GM12878 (cell line): ENCODE results near the gene TMEM132D. TPM values are rescaled to one million over a fixed set of nuclear protein-coding genes. Genes with fewer than 3 reads are reported as not detected.

Source experiments
- ATAC-seq: fragments of 200-7000 bp; cut with Tn5 transposase; 3 replicates; pipeline ENCODE4 v1.9.1; 2020; ENCODE audit warnings: mild to moderate bottlenecking, moderate library complexity
- BruUV-seq: library from RNA; stranded (reverse); fragments of 400-500 nt; replicated peaks from 2 replicates; lab custom pipeline; 2021; lab: Mats Ljungman, UMichigan
- CTCF ChIA-PET: fragments of 300-600 bp; sonication (Branson Sonifier 250); formaldehyde crosslinking; extraction: SDS; loops from one replicate; lab custom pipeline; 2021; ENCODE audit warnings: inconsistent platforms; lab: Yijun Ruan, JAX
- POLR2A ChIA-PET: fragments of 350-600 bp; formaldehyde crosslinking; extraction: SDS; loops from one replicate; lab custom pipeline; 2021; ENCODE audit warnings: inconsistent platforms; lab: Charles Lee
- RAD21 ChIA-PET: fragments of 300-600 bp; sonication (Branson Sonifier 250); formaldehyde crosslinking; loops from one replicate; lab custom pipeline; 2023; ENCODE audit warnings: antibody characterized with exemption; ENCODE audit not compliant: unreplicated experiment; lab: Charles Lee
- SMC1A ChIA-PET: fragments of 300-600 bp; sonication (Branson Sonifier 250); formaldehyde crosslinking; loops from one replicate; lab custom pipeline; 2023; ENCODE audit not compliant: unreplicated experiment, uncharacterized antibody; lab: Charles Lee
- DNase-seq: peaks from one replicate; pipeline ENCODE4 v3.0.0-alpha.2; 2011; ENCODE audit warnings: low read depth, low spot score
- FAIRE-seq: peaks from 3 replicates; lab custom pipeline; 2011; peaks lifted over from hg19 to GRCh38; lab: Jason Lieb, UNC
- H2AFZ ChIP-seq: 2 replicates; pipeline ENCODE4 v1.6.0; 2011; ENCODE audit warnings: low read depth, low read length, control low read depth; ENCODE audit not compliant: control insufficient read depth
- H3K27ac ChIP-seq: 2 replicates; pipeline ENCODE4 v1.5.1; 2011; ENCODE audit warnings: control low read depth; ENCODE audit not compliant: control insufficient read depth, insufficient read depth
- H3K27me3 ChIP-seq, 2 experiments: replicated peaks in 1 of 2; 2 replicates each; pipeline versions ENCODE4 v1.6.0 to v1.6.1; 2011; ENCODE audit warnings: low read length in 1 of 2; ENCODE audit not compliant: control insufficient read depth in 2 of 2, insufficient read depth in 2 of 2
- H3K36me3 ChIP-seq, 2 experiments: 2 replicates each; pipeline ENCODE4 v1.5.1; 2011; ENCODE audit warnings: low read length in 1 of 2; ENCODE audit not compliant: control insufficient read depth in 2 of 2, insufficient read depth in 2 of 2
- H3K4me1 ChIP-seq: 2 replicates; pipeline ENCODE4 v1.6.1; 2011; ENCODE audit warnings: mild to moderate bottlenecking, low read length, moderate library complexity, mixed read lengths; ENCODE audit not compliant: control insufficient read depth, insufficient read depth
- H3K4me2 ChIP-seq: 2 replicates; pipeline ENCODE4 v1.6.0; 2011; ENCODE audit warnings: control low read depth; ENCODE audit not compliant: control insufficient read depth, insufficient read depth
- H3K4me3 ChIP-seq: fragments of 200-600 bp; sonication (generic); 2 replicates; pipeline ENCODE4 v1.5.1; 2016
- H3K79me2 ChIP-seq: 2 replicates; pipeline ENCODE4 v1.6.0; 2011; ENCODE audit warnings: low read length; ENCODE audit not compliant: control insufficient read depth, insufficient read depth
- H3K9ac ChIP-seq: 2 replicates; pipeline ENCODE4 v1.8.0; 2011; ENCODE audit warnings: low read length, control low read depth, mixed read lengths; ENCODE audit not compliant: control insufficient read depth, insufficient read depth
- H3K9me3 ChIP-seq: replicated peaks from 3 replicates; pipeline ENCODE4 v1.5.1; 2011; ENCODE audit warnings: mild to moderate bottlenecking, low read length; ENCODE audit not compliant: control insufficient read depth, insufficient read depth
- H4K20me1 ChIP-seq: 2 replicates; pipeline ENCODE4 v1.6.0; 2011; ENCODE audit not compliant: control insufficient read depth, insufficient read depth
- BRCA1 ChIP-seq: IDR thresholded peaks from 2 replicates; pipeline ENCODE4 v1.6.1; 2011; ENCODE audit warnings: low read depth, low read length, improper control_type of control experiment
- E2F4 ChIP-seq: IDR thresholded peaks from 2 replicates; pipeline ENCODE4 v1.6.1; 2012; ENCODE audit warnings: low read depth, low read length, improper control_type of control experiment
- EP300 ChIP-seq, 2 experiments: fragments of 150-350 bp in 1 of 2; IDR thresholded peaks; 2 replicates each; pipeline ENCODE4 v1.6.1; 2011 to 2012; ENCODE audit warnings: low read depth in 2 of 2, low read length in 2 of 2, borderline replicate concordance in 1 of 2, improper control_type of control experiment in 1 of 2, inconsistent platforms in 1 of 2; ENCODE audit not compliant: control insufficient read depth in 1 of 2
- IKZF2 ChIP-seq, 2 experiments: fragments of 450-650 bp; IDR thresholded peaks; 2 replicates each; pipeline ENCODE4 v1.6.1; 2017; ENCODE audit warnings: mild to moderate bottlenecking in 2 of 2, moderate library complexity in 2 of 2
- IRF4 ChIP-seq: IDR thresholded peaks from 2 replicates; pipeline ENCODE4 v1.6.1; 2011; ENCODE audit warnings: low read depth, low read length
- MAX ChIP-seq: IDR thresholded peaks from 2 replicates; pipeline ENCODE4 v1.6.1; 2012; ENCODE audit warnings: low read depth, low read length, improper control_type of control experiment
- NFXL1 ChIP-seq: fragments of 450-650 bp; IDR thresholded peaks from 2 replicates; pipeline ENCODE4 v1.6.1; 2017; ENCODE audit warnings: antibody characterized with exemption, mild to moderate bottlenecking, borderline replicate concordance
- NR2F1 ChIP-seq: fragments of 450-650 bp; conservative IDR thresholded peaks from 2 replicates; pipeline ENCODE4 v1.6.1; 2017; ENCODE audit warnings: mild to moderate bottlenecking
- PRDM15 ChIP-seq: fragments of 450-650 bp; formaldehyde crosslinking; IDR thresholded peaks from 2 replicates; pipeline ENCODE4 v1.4.0; 2020; ENCODE audit warnings: mild to moderate bottlenecking, moderate library complexity
- RELA ChIP-seq: fragments of 450-650 bp; IDR thresholded peaks from 2 replicates; pipeline ENCODE4 v1.8.0; 2014; ENCODE audit warnings: borderline replicate concordance; ENCODE audit not compliant: partially characterized antibody
- RFX5 ChIP-seq: IDR thresholded peaks from 2 replicates; pipeline ENCODE4 v1.6.1; 2011; ENCODE audit warnings: low read depth, low read length, improper control_type of control experiment
- SUZ12 ChIP-seq: fragments of 200-600 bp; sonication (generic); IDR thresholded peaks from one replicate; pipeline ENCODE4 v1.6.1; 2018; ENCODE audit warnings: antibody characterized with exemption, mild to moderate bottlenecking; ENCODE audit not compliant: unreplicated experiment
- YY1 ChIP-seq: IDR thresholded peaks from 2 replicates; pipeline ENCODE4 v1.6.1; 2011; ENCODE audit warnings: low read depth, mild to moderate bottlenecking, low read length
- WGBS: methylation state at CpG from one replicate; pipeline ENCODE4 v1.1.6; 2016; ENCODE audit warnings: low lambda C conversion rate; ENCODE audit not compliant: insufficient replicate concordance, insufficient coverage; ENCODE audit errors: missing lambda C conversion rate; 5-methylcytosine and 5-hydroxymethylcytosine counted together
- in situ Hi-C: fragments of 300-500 bp; cut with MboI; formaldehyde crosslinking; loops from 9 replicates; pipeline ENCODE4 v1.14.3; 2018; ENCODE audit warnings: mixed read lengths
- intact Hi-C: fragments of 100-400 bp; cut with micrococcal nuclease; formaldehyde crosslinking; loops from one replicate; pipeline ENCODE4 v1.14.2; 2022; ENCODE audit not compliant: unreplicated experiment
- polyA plus RNA-seq, 11 experiments: library from polyadenylated mRNA; depleted of rRNA in 4 of 11; unstranded in 6 of 11; stranded (reverse) in 5 of 11; fragments of >200 nt; fragmentation: Nextera tagmentation in 4 of 11; fragmentation: Illumina TruSeq in 1 of 11; extraction: Ambion mirVana in 4 of 11; extraction: Trizol in 1 of 11; gene quantifications; 1 replicate in 1 of 11; 2 replicates in 10 of 11; pipeline versions ENCODE4 v1.2.1 to v1.2.3, GENCODE V29; 2011 to 2016; ENCODE audit warnings: inconsistent platforms in 2 of 11, missing spikeins in 2 of 11, low read depth in 1 of 11
- total RNA-seq, 4 experiments: library from RNA; depleted of rRNA in 3 of 4; stranded (reverse); fragments of >200 nt in 3 of 4; fragmentation: Illumina TruSeq in 1 of 4; extraction: Trizol in 1 of 4; gene quantifications; 2 replicates each; pipeline versions ENCODE4 v1.2.1 to v1.2.3, GENCODE V29; 2013 to 2021

Gene TMEM132D
- total and polyA plus RNA-seq, 10 of the 15 experiments (the other 5 are each of a cell fraction or from before 2014, with no cell fraction given): under 0.01 to 0.12 (median 0.02) TPM; not detected in 3

- TF ChIP-seq PRDM15 (no peak), BRCA1 (no peak), MAX (no peak), IKZF2 (IDR thresholded peaks at IDR 0.05) (no peak), IRF4 (no peak), NFXL1 (no peak)
Measured at GRCh38 chr12:129589503-129589902, 314.3 kb downstream of the TMEM132D start (continued).

GRCh38 chr12:129588142-129588541 is 315.7 kb downstream of the TMEM132D start:
- Histone ChIP-seq H3K27ac (no peak overlapping the region), H3K4me2 (no peak overlapping the region), H3K9ac (no peak overlapping the region), H4K20me1 (no peaks in the 10 kb centered on the region), H2AFZ (no peak overlapping the region), H3K27me3 (no peaks in the 10 kb centered on the region), H3K79me2 (no peaks in the 10 kb centered on the region), H3K4me1 (no peaks in the 10 kb centered on the region), H3K9me3 (no peaks in the 10 kb centered on the region; the same call in 2 of the 3 replicates), H3K36me3 (no peaks in the 10 kb centered on the region), H3K4me3 (no peak overlapping the region)
- ATAC-seq (no peak), DNase-seq (no peak), FAIRE-seq (no peak)
- no TSS peak for BruUV-seq
- intact Hi-C loops (no loop called here), in situ Hi-C loops (no loop called here)
- 33% methylated on average over 4 of the region's 4 CpGs for WGBS
- RAD21 ChIA-PET: no interaction called here
- CTCF ChIA-PET: interaction anchor here (0.6 to 1.0 kb wide), 2 partner anchors 115 to 404 kb away, joined by 3 read pairs; no protein-coding TSS in a partner anchor
- TF ChIP-seq SUZ12 (no peak), YY1 (no peak), RFX5 (no peak), RELA (no peak), E2F4 (no peak), NR2F1 (no peak), EP300 (IDR thresholded peaks at IDR 0.05; ENCODE audit: borderline replicate concordance in 1 of 2, control insufficient read depth in 1 of 2, low read depth in 2 of 2, low read length in 2 of 2) (no peak)
- POLR2A ChIA-PET: interaction anchor here (0.6 kb wide), 1 partner anchor 262 kb away, joined by 3 read pairs; no protein-coding TSS in a partner anchor
- SMC1A ChIA-PET: no interaction called here
